Loucy (cell line): ENCODE data around the gene CCDC141.

ENCODE experiments used
- H2AFZ ChIP-seq: fragments of 200-600 bp; sonication (generic); 2 replicates; pipeline ENCODE4 v1.6.0; 2016; ENCODE audit warnings: antibody characterized with exemption, mild to moderate bottlenecking, low read length, moderate library complexity
- H3F3A ChIP-seq: fragments of 200-600 bp; 2 replicates; pipeline ENCODE4 v1.6.0; 2016; ENCODE audit warnings: antibody characterized with exemption, low read depth, mild to moderate bottlenecking
- H3K27me3 ChIP-seq: fragments of 200-600 bp; sonication (generic); 2 replicates; pipeline ENCODE4 v1.6.1; 2014; ENCODE audit warnings: low read length, mild to moderate bottlenecking; ENCODE audit not compliant: insufficient read depth, poor library complexity, severe bottlenecking
- H3K36me3 ChIP-seq: fragments of 200-600 bp; sonication (generic); 2 replicates; pipeline ENCODE4 v1.6.1; 2016; ENCODE audit warnings: low read length; ENCODE audit not compliant: insufficient read depth
- H3K4me1 ChIP-seq: fragments of 200-600 bp; sonication (generic); 2 replicates; pipeline ENCODE4 v1.5.1; 2014; ENCODE audit warnings: low read length, mild to moderate bottlenecking; ENCODE audit not compliant: insufficient read depth, poor library complexity, severe bottlenecking
- H3K4me2 ChIP-seq: fragments of 200-600 bp; sonication (generic); 2 replicates; pipeline ENCODE4 v1.6.0; 2014; ENCODE audit warnings: antibody characterized with exemption, low read length, low read depth, mild to moderate bottlenecking; ENCODE audit not compliant: poor library complexity, severe bottlenecking
- H3K4me3 ChIP-seq: fragments of 200-600 bp; sonication (generic); 2 replicates; pipeline ENCODE4 v1.5.1; 2014; ENCODE audit warnings: low read length, mild to moderate bottlenecking, mixed read lengths; ENCODE audit not compliant: poor library complexity, severe bottlenecking
- H3K79me2 ChIP-seq: fragments of 200-600 bp; sonication (generic); 2 replicates; pipeline ENCODE4 v1.6.1; 2014; ENCODE audit warnings: low read length; ENCODE audit not compliant: insufficient read depth
- H3K9ac ChIP-seq: fragments of 200-600 bp; sonication (generic); 2 replicates; pipeline ENCODE4 v1.6.0; 2014; ENCODE audit warnings: mild to moderate bottlenecking, low read depth, low read length, moderate library complexity; ENCODE audit not compliant: poor library complexity, severe bottlenecking
- H3K9me2 ChIP-seq: fragments of 200-600 bp; sonication (generic); replicated peaks from 2 replicates; pipeline ENCODE4 v1.6.1; 2016; ENCODE audit warnings: low read depth, low read length, mixed read lengths
- H3K9me3 ChIP-seq: fragments of 200-600 bp; sonication (generic); 2 replicates; pipeline ENCODE4 v1.6.1; 2014; ENCODE audit warnings: mild to moderate bottlenecking, antibody characterized with exemption, low read length, low read depth; ENCODE audit not compliant: insufficient read depth
- H4K20me1 ChIP-seq: fragments of 200-600 bp; sonication (generic); 2 replicates; pipeline ENCODE4 v1.6.0; 2014; ENCODE audit warnings: antibody characterized with exemption, low read length, mild to moderate bottlenecking; ENCODE audit not compliant: insufficient read depth, poor library complexity, severe bottlenecking
- EZH2phosphoT487 ChIP-seq: fragments of 200-600 bp; IDR thresholded peaks from 2 replicates; pipeline ENCODE4 v1.6.1; 2018; ENCODE audit warnings: antibody characterized with exemption, mild to moderate bottlenecking, moderate library complexity, borderline replicate concordance
- TF ChIP-seq, protein P1 (sequence below): fragments of 200-600 bp; sonication (generic); conservative IDR thresholded peaks from 2 replicates; pipeline ENCODE4 v1.5.1; 2014; ENCODE audit warnings: mild to moderate bottlenecking, antibody characterized with exemption, low read length

The CCDC141 gene

GRCh38 chr2:178819147-178819875, 230.6 kb downstream of the CCDC141 start:
- H3K9me2 ChIP-seq: no peaks in the 10 kb centered on the region
- H4K20me1 ChIP-seq: no peaks in the 10 kb centered on the region
- peak overlapping the region; percentile 50 for H3K9ac ChIP-seq
- peak overlapping the region; percentile 70 for H3K4me3 ChIP-seq
- no peaks in the 10 kb centered on the region for H3K79me2 ChIP-seq
- H3F3A ChIP-seq: peaks cover 19% of the 10 kb centered on the region
- H2AFZ ChIP-seq: peak overlapping the region; percentile 33; the same call in 1 of the 2 replicates
- H3K27me3 ChIP-seq: no peaks in the 10 kb centered on the region
- no peaks in the 10 kb centered on the region for H3K9me3 ChIP-seq
- H3K4me2 ChIP-seq: peak overlapping the region; percentile 86
- H3K36me3 ChIP-seq: no peaks in the 10 kb centered on the region
- peaks cover 37% of the 10 kb centered on the region for H3K4me1 ChIP-seq
- TF ChIP-seq, protein P1, sequence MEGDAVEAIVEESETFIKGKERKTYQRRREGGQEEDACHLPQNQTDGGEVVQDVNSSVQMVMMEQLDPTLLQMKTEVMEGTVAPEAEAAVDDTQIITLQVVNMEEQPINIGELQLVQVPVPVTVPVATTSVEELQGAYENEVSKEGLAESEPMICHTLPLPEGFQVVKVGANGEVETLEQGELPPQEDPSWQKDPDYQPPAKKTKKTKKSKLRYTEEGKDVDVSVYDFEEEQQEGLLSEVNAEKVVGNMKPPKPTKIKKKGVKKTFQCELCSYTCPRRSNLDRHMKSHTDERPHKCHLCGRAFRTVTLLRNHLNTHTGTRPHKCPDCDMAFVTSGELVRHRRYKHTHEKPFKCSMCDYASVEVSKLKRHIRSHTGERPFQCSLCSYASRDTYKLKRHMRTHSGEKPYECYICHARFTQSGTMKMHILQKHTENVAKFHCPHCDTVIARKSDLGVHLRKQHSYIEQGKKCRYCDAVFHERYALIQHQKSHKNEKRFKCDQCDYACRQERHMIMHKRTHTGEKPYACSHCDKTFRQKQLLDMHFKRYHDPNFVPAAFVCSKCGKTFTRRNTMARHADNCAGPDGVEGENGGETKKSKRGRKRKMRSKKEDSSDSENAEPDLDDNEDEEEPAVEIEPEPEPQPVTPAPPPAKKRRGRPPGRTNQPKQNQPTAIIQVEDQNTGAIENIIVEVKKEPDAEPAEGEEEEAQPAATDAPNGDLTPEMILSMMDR: peak; percentile 66
- TF ChIP-seq EZH2phosphoT487: no peak

DNA sequence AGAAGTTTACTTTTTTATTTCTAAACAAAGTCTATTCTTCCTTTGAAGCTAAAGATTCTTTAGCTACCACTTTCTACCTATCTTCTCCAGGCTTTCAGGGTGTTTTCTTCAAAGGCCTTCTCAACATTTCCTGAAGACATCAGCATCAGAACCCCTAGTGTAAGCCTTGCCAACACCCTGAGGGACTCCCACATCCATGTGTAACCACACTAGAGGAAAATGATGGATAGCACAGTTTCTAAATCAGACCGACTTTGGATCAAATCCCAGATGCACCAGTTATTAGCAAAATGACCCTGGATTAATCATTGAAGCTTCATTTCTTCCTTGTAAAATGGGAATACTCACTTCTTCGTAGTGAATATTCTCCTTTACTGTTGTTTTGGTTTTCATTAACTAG, 238.0 kb downstream of the CCDC141 start:
- no peaks in the 10 kb centered on the region for H3K79me2 ChIP-seq
- H4K20me1 ChIP-seq: no peaks in the 10 kb centered on the region
- H3K4me3 ChIP-seq: no peak overlapping the region
- H3K9ac ChIP-seq: no peak overlapping the region
- peaks cover 33% of the 10 kb centered on the region for H3K4me1 ChIP-seq
- no peaks in the 10 kb centered on the region for H3K27me3 ChIP-seq
- H3K36me3 ChIP-seq: no peaks in the 10 kb centered on the region
- H3K9me2 ChIP-seq: no peaks in the 10 kb centered on the region
- H3K4me2 ChIP-seq: no peak overlapping the region
- no peak for TF ChIP-seq EZH2phosphoT487
- TF ChIP-seq, protein P1: no peak
- no peaks in the 10 kb centered on the region for H3K9me3 ChIP-seq
- no peaks in the 10 kb centered on the region for H3F3A ChIP-seq
- no peak overlapping the region for H2AFZ ChIP-seq

- Histone ChIP-seq H3K9me3 (no peaks in the 10 kb centered on the region), H3K9ac (no peak overlapping the region), H2AFZ (no peak overlapping the region), H3K4me3 (no peak overlapping the region), H3F3A (no peaks in the 10 kb centered on the region), H3K79me2 (no peaks in the 10 kb centered on the region), H4K20me1 (no peaks in the 10 kb centered on the region), H3K36me3 (no peaks in the 10 kb centered on the region), H3K4me1 (peaks cover 40% of the 10 kb centered on the region), H3K9me2 (no peaks in the 10 kb centered on the region), H3K27me3 (no peaks in the 10 kb centered on the region), H3K4me2 (peak overlapping the region; percentile 5)
- TF ChIP-seq, protein P1: no peak
- TF ChIP-seq EZH2phosphoT487: no peak
Measured at GRCh38 chr2:178811045-178811444, 238.9 kb downstream of the CCDC141 start.
